HepG2 (cell line): Measurements from ENCODE around the gene C1QTNF1. TPM values are rescaled to one million over a fixed set of nuclear protein-coding genes. Genes with fewer than 3 reads are reported as not detected.

Experiments used
- AGO2 ChIP-seq: fragments of 200-400 bp; formaldehyde crosslinking; optimal IDR thresholded peaks from 2 replicates; pipeline ENCODE3; 2017; ENCODE audit warnings: mild to moderate bottlenecking, low read depth, low read length, moderate library complexity
- DR1 ChIP-seq: sonication (generic); formaldehyde crosslinking; IDR thresholded peaks from 2 replicates; pipeline ENCODE4 v1.8.0; 2021; ENCODE audit warnings: mild to moderate bottlenecking, missing genetic modification reagents, inconsistent platforms
- GABPB1 ChIP-seq: IDR thresholded peaks from 2 replicates; pipeline ENCODE4 v1.6.1; 2016; ENCODE audit warnings: mild to moderate bottlenecking, missing genetic modification reagents, moderate library complexity, missing compliant biosample characterization
- KLF15 ChIP-seq: sonication (generic); formaldehyde crosslinking; IDR thresholded peaks from 2 replicates; pipeline ENCODE4 v1.8.1; 2023; ENCODE audit warnings: borderline replicate concordance, mild to moderate bottlenecking, inconsistent platforms, missing genetic modification reagents, mixed read lengths
- PHF8 ChIP-seq: sonication (generic); formaldehyde crosslinking; IDR thresholded peaks from 2 replicates; pipeline ENCODE4 v1.5.0; 2020; ENCODE audit warnings: missing genetic modification reagents
- RBFOX2 ChIP-seq: fragments of 200-400 bp; formaldehyde crosslinking; IDR thresholded peaks from 2 replicates; pipeline ENCODE4 v1.6.1; 2017; ENCODE audit warnings: low read depth, mild to moderate bottlenecking, low read length
- TBX2 ChIP-seq: sonication (generic); formaldehyde crosslinking; IDR thresholded peaks from 2 replicates; pipeline ENCODE4 v1.5.0; 2020; ENCODE audit warnings: missing genetic modification reagents, mild to moderate bottlenecking, borderline replicate concordance
- ZFX ChIP-seq: sonication (generic); formaldehyde crosslinking; IDR thresholded peaks from 2 replicates; pipeline ENCODE4 v1.4.0; 2020; ENCODE audit warnings: mild to moderate bottlenecking, low read depth, missing genetic modification reagents, moderate library complexity
- ZNF121 ChIP-seq: sonication (generic); formaldehyde crosslinking; IDR thresholded peaks from 2 replicates; pipeline ENCODE4 v1.5.0; 2020; ENCODE audit warnings: mild to moderate bottlenecking, missing genetic modification reagents
- ZNF136 ChIP-seq: sonication (generic); formaldehyde crosslinking; IDR thresholded peaks from 2 replicates; pipeline ENCODE4 v1.8.1; 2022; ENCODE audit warnings: low read depth, mild to moderate bottlenecking, moderate library complexity, missing genetic modification reagents
- polyA plus RNA-seq, 8 experiments: library from polyadenylated mRNA; depleted of rRNA in 3 of 8; stranded (reverse) in 7 of 8; unstranded in 1 of 8; fragments of >200 nt; fragmentation: Illumina TruSeq in 4 of 8; extraction: Trizol in 4 of 8; gene quantifications; 2 replicates each; pipeline versions ENCODE4 v1.2.1 to v1.2.3, GENCODE V29; 2011 to 2016; ENCODE audit warnings: low read depth in 4 of 8, missing spikeins in 1 of 8, mixed read lengths in 1 of 8; ENCODE audit not compliant: insufficient read depth in 1 of 8
- total RNA-seq, 5 experiments: library from RNA; depleted of rRNA; stranded (reverse); fragments of >200 nt; fragmentation: Illumina TruSeq; extraction: Trizol; gene quantifications; 2 replicates each; pipeline ENCODE4 v1.2.3, GENCODE V29; 2016; ENCODE audit warnings: low read depth in 1 of 5
- TF ChIP-seq, protein P1 (sequence below): sonication (generic); formaldehyde crosslinking; IDR thresholded peaks from 2 replicates; pipeline ENCODE4 v1.5.1; 2020; ENCODE audit warnings: mild to moderate bottlenecking, missing genetic modification reagents, moderate library complexity
- TF ChIP-seq, protein P2 (sequence below): sonication (generic); formaldehyde crosslinking; IDR thresholded peaks from 2 replicates; pipeline ENCODE4 v1.4.0; 2020; ENCODE audit warnings: missing genetic modification reagents
- TF ChIP-seq, protein P3 (sequence below): sonication (generic); formaldehyde crosslinking; IDR thresholded peaks from 2 replicates; pipeline ENCODE4 v1.5.0; 2020; ENCODE audit warnings: missing genetic modification reagents, mild to moderate bottlenecking, borderline replicate concordance
- TF ChIP-seq, protein P4 (sequence below): sonication (generic); formaldehyde crosslinking; IDR thresholded peaks from 2 replicates; pipeline ENCODE4 v1.5.1; 2020; ENCODE audit warnings: mild to moderate bottlenecking, missing genetic modification reagents, moderate library complexity

Gene C1QTNF1
- total and polyA plus RNA-seq, 2 of the 13 experiments (the other 11 are each of a cell fraction or from before 2014, with no cell fraction given), result 0.18 to 0.86 TPM

DNA sequence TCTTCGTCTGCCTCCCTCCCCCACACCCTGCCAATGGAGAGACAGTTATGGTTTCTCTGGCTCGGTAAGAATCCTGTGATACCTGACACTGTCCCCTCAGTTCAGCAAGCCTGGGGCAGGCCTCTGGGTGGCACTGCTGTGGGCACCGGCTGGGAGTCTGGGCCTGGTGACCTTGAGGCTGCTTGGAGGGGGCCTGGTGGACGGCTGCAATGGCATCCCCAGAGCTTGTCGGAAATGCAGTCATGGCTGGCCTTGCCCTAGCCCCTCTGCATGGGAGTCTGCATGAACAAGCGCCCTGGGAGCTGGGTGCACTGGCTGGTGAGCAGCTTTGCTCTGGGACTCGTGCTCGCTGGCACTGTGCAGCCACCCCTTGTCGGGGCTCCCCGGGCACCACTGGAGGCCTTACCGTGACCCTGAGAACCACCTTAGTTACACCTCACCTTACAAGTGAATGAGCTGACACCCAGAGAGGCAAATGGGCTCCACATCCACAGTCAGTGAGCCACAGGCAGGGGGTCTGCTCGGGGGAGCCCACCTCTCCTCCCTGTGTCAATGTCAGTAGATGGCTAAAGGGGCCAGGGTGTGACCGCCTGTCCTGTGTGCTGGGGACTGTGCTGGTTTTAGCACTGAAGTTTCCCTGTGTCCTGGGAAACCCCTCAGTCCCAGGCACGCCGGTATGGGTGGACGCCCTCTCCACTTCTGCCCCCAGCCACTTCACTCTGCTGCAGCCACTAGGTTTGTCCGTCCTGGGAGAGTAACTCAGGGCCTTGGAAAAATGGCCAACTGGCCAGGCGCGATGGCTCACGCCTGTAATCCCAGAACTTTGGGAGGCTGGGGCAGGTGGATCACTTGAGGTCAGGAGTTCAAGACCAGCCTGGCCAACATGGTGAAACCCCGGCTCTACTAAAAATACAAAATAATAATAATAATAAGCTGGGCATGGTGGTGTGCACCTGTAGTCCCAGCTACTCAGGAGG is 45.7 kb upstream of the C1QTNF1 start (continued):
- TF ChIP-seq, protein P1, sequence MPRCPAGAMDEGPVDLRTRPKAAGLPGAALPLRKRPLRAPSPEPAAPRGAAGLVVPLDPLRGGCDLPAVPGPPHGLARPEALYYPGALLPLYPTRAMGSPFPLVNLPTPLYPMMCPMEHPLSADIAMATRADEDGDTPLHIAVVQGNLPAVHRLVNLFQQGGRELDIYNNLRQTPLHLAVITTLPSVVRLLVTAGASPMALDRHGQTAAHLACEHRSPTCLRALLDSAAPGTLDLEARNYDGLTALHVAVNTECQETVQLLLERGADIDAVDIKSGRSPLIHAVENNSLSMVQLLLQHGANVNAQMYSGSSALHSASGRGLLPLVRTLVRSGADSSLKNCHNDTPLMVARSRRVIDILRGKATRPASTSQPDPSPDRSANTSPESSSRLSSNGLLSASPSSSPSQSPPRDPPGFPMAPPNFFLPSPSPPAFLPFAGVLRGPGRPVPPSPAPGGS, result peak; percentile 29; the same call in 1 of the 2 replicates
- peak; percentile 22; the same call in 1 of the 2 replicates for TF ChIP-seq TBX2
- TF ChIP-seq DR1, result no peak
- TF ChIP-seq RBFOX2, result 0 out of 2 replicates have a peak, but pooled peaks have one; percentile 21
- TF ChIP-seq GABPB1 (CRISPR knock-in tag), result 0 out of 2 replicates have a peak, but pooled peaks have one; percentile 23
- 0 out of 2 replicates have a peak, but pooled peaks have one; percentile 29 for TF ChIP-seq ZFX (CRISPR knock-in tag)
- no peak for TF ChIP-seq ZNF136
- TF ChIP-seq, protein P2, sequence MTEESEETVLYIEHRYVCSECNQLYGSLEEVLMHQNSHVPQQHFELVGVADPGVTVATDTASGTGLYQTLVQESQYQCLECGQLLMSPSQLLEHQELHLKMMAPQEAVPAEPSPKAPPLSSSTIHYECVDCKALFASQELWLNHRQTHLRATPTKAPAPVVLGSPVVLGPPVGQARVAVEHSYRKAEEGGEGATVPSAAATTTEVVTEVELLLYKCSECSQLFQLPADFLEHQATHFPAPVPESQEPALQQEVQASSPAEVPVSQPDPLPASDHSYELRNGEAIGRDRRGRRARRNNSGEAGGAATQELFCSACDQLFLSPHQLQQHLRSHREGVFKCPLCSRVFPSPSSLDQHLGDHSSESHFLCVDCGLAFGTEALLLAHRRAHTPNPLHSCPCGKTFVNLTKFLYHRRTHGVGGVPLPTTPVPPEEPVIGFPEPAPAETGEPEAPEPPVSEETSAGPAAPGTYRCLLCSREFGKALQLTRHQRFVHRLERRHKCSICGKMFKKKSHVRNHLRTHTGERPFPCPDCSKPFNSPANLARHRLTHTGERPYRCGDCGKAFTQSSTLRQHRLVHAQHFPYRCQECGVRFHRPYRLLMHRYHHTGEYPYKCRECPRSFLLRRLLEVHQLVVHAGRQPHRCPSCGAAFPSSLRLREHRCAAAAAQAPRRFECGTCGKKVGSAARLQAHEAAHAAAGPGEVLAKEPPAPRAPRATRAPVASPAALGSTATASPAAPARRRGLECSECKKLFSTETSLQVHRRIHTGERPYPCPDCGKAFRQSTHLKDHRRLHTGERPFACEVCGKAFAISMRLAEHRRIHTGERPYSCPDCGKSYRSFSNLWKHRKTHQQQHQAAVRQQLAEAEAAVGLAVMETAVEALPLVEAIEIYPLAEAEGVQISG (CRISPR knock-in tag), result 0 out of 2 replicates have a peak, but pooled peaks have one; percentile 31
- TF ChIP-seq KLF15 (CRISPR knock-in tag), result no peak
- TF ChIP-seq, protein P3, sequence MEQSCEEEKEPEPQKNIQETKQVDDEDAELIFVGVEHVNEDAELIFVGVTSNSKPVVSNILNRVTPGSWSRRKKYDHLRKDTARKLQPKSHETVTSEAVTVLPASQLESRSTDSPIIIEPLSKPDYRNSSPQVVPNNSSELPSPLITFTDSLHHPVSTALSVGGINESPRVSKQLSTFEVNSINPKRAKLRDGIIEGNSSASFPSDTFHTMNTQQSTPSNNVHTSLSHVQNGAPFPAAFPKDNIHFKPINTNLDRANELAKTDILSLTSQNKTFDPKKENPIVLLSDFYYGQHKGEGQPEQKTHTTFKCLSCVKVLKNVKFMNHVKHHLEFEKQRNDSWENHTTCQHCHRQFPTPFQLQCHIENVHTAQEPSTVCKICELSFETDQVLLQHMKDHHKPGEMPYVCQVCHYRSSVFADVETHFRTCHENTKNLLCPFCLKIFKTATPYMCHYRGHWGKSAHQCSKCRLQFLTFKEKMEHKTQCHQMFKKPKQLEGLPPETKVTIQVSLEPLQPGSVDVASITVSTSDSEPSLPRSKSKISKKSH (CRISPR knock-in tag), result 0 out of 2 replicates have a peak, but pooled peaks have one; percentile 44
- no peak for TF ChIP-seq ZNF121 (CRISPR knock-in tag)
- TF ChIP-seq PHF8 (CRISPR knock-in tag), result 0 out of 2 replicates have a peak, but pooled peaks have one; percentile 19
- TF ChIP-seq, protein P4, sequence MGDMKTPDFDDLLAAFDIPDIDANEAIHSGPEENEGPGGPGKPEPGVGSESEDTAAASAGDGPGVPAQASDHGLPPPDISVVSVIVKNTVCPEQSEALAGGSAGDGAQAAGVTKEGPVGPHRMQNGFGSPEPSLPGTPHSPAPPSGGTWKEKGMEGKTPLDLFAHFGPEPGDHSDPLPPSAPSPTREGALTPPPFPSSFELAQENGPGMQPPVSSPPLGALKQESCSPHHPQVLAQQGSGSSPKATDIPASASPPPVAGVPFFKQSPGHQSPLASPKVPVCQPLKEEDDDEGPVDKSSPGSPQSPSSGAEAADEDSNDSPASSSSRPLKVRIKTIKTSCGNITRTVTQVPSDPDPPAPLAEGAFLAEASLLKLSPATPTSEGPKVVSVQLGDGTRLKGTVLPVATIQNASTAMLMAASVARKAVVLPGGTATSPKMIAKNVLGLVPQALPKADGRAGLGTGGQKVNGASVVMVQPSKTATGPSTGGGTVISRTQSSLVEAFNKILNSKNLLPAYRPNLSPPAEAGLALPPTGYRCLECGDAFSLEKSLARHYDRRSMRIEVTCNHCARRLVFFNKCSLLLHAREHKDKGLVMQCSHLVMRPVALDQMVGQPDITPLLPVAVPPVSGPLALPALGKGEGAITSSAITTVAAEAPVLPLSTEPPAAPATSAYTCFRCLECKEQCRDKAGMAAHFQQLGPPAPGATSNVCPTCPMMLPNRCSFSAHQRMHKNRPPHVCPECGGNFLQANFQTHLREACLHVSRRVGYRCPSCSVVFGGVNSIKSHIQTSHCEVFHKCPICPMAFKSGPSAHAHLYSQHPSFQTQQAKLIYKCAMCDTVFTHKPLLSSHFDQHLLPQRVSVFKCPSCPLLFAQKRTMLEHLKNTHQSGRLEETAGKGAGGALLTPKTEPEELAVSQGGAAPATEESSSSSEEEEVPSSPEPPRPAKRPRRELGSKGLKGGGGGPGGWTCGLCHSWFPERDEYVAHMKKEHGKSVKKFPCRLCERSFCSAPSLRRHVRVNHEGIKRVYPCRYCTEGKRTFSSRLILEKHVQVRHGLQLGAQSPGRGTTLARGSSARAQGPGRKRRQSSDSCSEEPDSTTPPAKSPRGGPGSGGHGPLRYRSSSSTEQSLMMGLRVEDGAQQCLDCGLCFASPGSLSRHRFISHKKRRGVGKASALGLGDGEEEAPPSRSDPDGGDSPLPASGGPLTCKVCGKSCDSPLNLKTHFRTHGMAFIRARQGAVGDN, result peak; percentile 53; the same call in 1 of the 2 replicates
- TF ChIP-seq AGO2, result peak; percentile 36
